ENCODE results near the gene AQP11.
"Not testable (repeated sequence)": the region's sequence is repeated elsewhere in the genome, so short reads cannot be mapped to it uniquely, and the experiment has no call there.

Gene AQP11

DNA sequence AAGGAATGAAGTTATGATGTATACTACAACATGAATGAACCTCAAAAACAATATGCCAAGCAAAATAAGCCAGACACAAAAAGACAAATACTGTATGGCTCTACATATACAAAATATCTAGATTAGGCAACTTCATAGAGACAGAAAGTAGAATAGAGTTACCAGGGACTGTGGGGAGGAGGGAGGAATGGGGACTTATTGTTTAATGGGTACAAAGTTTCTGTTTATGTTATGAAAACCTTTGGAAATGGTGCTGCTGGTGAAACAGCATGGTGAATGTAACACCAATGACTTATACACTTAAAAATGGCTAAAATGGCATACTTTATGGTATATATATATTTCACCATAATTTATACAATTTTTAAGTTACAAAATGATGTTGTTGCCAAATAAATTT lies 4.1 kb downstream of the AQP11 start:
- no peak for DNase-seq

DNA sequence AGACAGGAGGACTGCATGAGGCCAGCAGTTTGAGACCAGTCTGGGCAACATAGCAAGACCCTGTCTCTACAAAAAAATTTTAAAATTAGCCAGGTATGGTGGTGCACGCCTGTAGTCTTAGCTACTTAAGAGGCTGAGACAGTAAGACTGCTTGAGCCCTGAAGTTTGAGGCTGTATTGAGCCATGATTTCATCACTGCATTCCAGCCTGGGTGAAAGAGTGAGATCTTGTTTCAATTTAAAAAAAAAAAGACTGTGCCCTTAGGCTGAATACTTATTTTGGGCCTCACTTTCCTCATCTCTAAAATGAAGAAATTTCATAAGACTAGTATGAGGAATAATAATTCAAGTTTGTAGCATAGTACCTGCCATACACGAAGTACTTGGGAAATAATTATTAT lies 6.9 kb downstream of the AQP11 start:
- no peak for DNase-seq

DNA sequence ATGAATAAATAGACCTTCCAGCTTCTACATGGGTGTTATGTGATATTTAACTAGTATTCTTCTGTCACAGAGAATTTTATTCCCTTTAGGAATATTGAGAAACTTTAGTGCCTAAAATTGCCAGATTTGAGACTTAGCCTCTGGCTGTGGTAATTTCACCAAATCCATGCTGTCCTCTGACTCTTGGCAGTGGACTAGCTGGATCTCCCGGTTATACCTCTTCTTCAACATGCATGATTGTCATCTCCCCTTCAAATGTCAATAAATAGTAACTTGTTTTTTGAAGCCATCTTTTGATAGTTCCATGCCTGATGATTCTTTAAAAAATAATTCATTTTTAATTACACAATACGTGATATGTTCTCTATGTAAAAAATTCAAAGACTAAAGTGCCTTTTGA lies 8.4 kb downstream of the AQP11 start:
- DNase-seq = no peak

DNA sequence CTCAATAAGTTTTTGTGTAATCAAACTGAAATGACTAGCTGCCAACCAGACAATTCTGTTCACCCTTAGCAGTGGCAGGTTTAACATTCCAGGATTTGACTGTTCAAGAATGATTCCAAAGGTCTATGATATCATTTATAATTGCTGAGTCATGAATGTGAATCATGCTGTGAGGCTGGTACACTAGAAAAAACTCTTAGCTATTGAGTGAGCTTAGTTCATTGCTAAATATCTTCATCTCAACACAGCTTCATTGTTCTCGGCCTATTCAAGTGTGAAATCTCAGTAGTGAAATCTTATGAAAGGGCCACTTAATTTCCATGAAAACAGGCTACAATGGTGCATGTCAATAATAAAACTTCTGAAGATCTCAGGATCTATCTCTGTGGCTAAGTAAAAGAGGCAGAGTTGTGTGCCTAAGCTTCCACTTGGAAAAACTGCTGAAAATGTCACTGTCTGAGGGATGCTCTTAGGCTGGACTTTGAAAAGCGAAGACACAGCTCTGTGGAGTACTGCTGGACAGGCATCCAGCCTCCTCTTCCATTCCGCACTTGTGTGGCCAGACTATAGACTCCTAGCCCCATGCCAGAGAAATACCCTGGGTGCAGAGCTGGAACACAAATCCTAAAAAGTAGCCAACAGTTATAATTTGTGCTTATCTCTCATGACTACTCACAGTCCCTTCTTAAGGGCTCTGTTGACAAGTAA lies 12.8 kb downstream of the AQP11 start:
- no peak for DNase-seq

DNA sequence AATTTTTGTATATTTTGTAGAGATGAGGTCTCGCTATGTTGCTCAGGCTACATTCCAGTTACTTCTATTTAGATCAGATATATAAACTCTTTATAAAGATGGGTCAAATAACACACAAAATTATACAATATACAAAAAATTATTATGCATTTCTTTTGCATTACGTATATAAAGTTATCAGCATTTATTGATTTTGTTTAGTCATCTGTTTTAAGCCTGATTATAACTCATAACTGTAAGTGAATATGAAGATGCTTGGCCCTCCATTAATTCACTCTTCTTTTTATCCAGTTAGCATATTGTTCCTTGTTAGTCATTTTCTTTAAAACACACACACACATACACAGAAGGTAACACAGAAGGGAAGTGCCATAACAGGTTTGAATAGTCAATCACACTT lies 14.5 kb downstream of the AQP11 start:
- DNase-seq = no peak

DNA sequence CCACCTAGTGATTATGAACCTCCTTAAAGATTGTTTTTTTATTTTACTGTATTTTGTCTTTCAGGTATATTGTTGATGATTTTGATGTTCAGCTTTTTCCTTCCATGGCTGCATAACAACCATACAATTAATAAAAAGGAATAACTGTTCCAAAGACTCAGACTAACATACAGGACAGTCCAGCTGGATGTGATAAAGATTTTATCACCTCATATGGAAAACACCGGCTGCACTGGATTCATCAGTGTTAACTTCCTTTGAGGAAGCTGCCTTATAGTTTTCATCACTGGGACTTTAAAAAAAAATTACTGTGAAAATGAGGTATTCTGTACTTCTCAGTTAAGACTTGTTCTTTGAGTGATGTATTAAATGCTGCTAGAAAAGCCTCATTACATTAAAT lies 19.5 kb downstream of the AQP11 start:
- no peak for DNase-seq

DNA sequence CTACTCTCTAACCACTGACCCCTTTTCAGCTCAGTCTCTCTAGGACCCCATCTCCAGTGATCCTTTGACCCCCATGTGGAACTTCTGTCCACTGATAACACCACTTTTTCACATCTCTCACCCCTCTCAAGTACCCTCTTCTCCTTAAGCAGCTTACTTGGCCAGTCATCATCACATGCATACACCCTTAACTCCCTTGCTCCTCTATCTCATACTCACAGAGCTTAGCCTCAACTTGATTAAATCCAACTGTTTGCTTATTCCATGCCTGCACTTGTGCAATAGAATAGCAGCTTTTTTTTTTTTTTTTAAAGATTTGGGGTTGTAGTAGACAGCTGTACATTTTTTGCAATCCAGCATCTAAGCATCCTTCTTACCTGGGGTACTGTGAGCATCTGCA lies 22.2 kb downstream of the AQP11 start:
- no peak for DNase-seq

DNA sequence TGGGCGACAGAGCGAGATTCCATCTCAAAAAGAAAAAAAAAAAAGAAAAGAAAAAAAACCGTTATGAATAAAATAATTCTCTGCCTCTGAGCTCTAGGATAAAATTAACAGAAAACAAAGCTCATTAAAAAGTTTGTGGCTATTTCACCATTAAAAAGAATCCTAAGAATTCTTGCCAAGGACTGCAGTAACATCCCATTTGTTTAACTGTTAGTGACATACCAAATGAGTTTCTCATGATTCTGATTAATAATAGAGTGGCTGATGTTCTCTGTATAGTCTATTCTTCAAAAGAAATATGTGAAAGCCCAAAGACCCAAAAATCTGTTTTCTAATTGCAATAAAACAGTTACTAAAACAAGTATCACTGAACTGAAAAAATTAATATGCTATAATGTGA lies 28.1 kb downstream of the AQP11 start:
- no peak for DNase-seq

DNA sequence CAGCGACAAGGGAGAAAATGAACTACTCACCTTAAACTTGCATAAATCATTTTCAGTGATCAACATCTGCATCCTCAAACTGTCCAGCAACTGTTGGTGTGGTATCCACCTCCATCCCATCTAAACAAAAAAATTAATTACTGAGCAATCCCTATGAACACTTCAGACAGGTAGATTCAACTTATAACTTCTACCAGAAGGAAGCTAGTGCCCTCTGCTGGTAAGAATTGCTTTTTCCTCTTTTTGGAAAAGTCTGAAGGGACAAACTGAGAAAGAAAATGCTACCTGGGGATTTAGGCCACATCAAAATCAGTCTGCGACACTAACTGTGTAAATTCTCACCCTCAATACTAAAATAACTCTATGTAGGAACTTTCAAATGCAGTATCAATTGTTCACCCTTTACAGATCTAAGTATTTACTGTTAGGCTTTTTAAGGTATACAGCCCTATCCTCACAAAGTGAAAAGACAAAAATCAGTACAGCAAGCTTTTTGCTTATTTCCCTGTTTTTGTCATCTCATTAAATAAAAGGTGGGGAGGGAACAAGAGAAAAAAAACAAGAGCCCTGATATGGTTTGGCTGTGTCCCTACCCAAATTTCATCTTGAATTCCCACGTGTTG lies 29.9 kb downstream of the AQP11 start:
- DNase-seq = peak; percentile 53

DNA sequence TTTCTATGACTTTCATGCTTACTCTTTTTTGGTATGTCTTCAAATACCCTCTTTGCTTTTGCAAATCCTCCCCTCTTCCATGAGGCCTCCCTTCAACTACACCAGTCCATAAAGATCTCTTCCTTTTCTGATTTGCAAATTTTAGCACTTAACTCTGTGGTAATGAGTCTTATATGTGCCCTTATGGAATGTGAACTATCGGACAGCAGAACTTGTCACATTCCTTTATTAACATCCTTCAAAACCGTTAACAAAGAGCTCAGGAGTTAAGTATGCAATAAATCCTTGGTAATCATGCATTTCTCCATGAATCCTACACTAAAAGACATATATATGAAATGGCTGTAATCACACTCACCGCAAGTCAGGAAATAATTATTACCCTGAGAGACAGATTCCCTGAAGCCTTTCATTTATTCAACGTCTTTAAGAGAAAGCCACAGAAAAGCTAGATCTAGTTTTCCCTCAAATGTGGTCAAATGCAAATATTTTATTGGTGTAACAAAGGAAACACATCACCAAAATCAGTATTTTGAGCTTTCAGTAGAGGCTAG lies 40.5 kb downstream of the AQP11 start:
- DNase-seq = no peak

DNA sequence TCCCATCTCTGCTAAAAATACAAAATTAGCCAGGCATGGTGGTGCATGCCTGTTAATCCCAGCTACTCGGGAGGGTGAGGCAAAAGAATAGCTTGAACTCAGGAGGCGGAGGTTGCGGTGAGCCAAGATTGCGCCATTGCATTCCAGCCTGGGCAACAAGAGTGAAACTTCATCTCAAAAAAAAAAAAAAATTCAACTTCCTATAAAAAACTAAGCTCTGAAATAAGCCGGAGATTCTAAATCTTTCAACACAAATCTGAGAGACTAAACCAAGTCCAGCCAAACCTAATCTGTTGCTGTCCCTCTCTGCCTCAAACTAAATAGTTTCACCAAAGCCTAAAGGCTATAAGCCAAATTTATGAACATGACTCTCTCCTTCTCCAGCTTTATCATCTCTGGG lies 44.2 kb downstream of the AQP11 start:
- DNase-seq = not testable (repeated sequence)

DNA sequence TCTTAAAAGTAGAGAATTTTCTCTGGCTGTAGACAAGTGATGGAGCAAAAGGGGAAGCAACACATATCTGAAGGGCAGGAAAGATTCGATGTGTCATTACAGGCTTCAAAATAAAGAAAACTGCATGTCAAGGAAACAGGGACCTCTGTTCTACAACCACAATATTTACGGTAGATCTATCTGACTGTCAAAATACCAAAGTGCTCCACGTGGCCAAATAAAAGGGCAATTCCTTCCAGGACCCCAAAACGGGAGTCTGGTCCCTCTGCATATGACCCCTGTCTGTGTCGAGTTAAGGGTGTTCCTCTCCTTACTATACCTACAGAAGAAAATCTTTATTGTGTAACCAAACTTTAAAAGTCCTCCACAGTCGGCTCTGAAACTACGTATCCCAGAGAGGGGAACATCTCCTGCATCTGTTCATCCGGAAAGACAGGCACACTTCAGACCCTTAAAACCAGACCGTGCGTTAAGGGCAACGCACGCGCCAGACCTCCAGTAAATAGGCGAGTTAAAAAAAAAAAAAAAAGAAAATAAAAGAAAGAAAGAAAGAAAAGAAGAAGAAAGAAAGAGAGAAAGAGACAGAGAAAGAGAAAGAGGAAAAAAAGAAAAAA lies 47.1 kb downstream of the AQP11 start:
- no peak for DNase-seq

DNA sequence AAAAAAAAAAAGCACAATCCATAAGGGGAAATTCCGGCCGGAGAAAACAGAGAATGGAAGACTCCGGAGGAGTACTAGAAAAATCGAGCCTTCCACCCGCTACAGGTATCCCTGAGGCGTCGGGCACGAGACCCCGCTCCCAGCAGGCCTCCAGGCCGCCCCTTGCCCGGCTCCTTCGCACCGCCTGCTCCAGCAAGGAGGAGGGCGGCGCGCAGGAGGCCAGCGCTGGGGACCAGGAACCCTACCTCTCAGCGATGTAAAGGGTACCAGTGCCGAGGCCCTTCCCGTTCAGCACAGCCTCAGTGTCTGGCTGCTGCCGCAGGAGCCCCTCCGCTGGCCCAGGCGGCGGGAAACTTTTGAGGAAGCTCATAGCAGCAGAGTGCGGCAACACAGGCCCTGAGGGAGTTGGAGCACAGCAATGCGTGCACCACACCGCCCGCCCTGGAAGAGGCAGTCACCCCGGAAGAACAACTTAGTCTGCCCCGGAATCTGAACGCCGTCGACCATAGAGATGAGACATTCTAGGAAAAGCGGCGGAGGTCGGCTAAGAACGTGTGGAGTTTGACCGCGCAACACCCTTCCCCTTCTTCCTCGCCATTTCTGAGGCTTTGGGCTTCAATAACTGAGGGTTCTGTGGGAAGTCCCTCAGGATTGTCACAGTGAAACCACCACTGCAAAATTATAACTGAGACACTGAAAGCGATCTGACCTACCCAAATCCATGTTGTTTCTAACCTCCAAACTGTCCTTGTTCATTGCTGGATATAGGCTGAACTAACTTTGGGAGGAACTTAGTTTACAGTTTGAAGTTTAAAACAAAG lies 47.8 kb downstream of the AQP11 start, which contains the start of gene CLNS1A:
Gene CLNS1A, minus strand, starts transcription at position 450 of the 821 bp plus-strand sequence. Its CDS starts 80 bp downstream, at position 370.
- DNase-seq = peak; percentile 83

DNA sequence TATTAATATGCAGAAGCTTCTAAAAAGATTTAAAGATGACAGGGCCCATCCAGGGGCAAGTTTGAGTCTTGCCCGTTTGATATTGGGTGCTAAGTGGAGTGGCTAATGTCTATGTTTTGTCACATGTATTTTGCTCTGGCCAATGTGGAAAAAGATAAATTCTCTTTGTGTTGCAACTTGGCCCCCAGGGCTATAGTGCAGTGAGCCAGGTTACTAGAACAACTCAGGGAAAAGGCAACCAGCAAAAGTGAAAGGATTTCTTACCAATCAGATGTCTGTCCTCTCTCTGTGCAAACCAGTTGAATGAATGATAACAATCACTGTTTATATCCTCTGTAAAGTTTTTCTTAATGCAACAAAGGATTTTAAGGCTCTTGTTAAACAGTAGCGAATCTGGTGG lies 52.5 kb downstream of the AQP11 start:
- no peak for DNase-seq

DNA sequence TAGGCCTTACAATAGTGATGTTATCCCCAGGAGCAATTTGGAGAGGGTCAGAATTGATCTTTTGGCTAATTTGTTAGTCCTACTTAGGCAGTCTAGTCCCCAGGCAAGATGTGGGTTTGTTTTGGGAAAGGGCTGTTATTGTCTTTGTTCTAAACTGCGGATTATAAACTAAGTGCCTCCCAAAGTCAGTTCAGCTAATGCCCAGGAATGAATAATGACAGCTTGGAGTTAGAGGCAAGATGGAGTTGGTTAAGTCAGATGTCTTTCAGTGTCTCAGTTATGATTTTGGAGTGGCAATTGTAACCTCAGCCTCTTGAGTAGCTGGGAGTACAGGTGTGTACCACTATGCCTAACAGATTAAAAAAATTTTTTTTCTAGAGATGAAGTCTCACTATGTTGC lies 55.1 kb downstream of the AQP11 start:
- no peak for DNase-seq

DNA sequence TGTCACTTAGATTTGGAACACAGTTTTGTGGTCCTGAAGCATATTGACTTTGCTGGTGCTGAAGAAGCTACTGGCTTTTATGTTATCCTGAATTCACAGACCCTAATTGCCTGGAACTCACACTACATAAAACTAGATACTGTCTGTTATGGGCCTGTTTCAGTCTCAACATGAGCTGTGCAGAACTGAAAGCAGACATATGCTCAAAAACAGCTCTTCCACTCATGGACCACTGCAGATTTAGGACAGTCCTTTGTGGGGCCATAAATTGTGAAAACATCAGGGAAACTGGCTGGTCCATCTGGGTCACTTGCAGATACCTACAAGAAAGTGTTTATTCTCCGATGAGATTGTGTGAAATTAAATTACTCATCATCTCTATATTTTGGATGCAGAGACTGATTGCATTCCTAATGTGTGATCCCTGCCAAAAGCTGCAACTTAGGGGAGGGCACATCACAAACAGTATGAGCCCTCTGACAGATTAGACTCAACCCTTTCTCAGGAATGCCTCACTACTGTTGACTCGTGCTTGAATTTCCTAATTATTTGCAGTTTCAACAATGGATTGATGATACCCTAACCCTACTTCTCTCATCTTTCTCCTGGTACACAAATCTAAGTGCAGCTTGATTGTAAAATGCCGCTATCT lies 58.0 kb downstream of the AQP11 start:
- DNase-seq = no peak

DNA sequence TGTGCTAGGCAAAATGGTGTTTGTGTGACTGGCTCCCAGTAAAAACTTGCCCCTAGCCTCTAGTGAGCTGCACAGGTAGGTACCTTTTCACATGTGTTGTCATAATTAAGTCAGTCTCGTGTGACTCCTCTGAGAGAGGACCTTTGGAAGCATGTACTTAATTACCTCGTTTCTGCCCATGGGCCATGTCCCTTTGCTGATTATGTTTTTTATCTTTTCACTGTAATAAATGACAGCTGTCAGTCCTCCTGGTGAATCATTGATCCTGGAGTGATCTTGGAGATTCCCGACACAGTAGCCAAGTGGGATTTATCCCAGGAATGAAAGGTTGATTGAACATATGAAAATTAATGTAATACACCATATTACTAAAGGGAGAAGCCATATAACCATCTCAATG lies 60.4 kb downstream of the AQP11 start:
- no peak for DNase-seq

DNA sequence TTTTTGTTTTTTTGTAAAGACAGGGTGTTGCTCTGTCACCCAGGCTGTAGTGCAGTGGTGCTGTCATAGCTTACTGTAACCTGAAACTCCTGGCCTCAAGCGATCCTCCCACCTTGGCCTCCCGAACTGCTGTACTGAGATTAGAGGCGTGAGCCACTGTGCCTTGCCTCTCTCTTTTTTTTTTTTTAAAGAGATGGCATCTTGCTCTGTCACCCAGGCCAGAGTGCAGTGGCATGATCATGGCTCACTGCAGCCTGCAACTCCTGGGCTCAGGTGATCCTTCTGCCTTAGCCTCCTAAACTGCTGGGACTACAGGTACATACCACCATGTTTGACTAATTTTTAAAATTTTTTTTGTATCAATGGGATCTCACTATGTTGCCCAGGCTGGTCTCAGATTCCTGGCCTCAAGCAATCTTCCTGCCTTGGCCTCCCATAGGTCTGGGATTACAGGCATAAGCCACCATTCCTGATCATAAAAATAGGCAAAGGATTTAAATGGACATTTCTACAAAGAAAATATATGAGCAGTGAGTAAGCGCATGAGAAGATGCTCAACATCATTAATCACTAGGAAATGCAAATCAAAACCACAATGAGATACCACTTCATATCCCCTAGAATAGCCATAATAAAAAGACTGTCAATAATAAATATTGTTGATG lies 65.1 kb downstream of the AQP11 start:
- no peak for DNase-seq

DNA sequence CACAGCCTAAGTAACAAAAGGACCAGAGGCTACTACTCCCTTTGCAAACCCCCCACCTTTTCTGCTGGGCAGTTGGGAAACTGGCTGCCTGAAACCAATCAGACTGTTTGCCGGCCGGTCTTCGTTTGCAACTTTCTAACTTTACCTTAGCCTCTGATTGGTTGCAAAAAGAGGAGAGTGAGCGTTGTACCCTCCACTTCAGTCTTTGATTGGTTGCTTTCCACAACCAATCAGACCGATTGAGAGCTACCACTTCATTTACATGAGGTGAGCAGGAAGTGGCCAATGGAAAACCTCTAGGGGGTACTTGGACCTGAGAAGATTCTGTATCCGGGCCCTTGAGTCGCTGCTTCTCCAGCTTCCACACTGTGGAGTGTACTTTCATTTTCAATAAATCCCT lies 66.6 kb downstream of the AQP11 start:
- no peak for DNase-seq

DNA sequence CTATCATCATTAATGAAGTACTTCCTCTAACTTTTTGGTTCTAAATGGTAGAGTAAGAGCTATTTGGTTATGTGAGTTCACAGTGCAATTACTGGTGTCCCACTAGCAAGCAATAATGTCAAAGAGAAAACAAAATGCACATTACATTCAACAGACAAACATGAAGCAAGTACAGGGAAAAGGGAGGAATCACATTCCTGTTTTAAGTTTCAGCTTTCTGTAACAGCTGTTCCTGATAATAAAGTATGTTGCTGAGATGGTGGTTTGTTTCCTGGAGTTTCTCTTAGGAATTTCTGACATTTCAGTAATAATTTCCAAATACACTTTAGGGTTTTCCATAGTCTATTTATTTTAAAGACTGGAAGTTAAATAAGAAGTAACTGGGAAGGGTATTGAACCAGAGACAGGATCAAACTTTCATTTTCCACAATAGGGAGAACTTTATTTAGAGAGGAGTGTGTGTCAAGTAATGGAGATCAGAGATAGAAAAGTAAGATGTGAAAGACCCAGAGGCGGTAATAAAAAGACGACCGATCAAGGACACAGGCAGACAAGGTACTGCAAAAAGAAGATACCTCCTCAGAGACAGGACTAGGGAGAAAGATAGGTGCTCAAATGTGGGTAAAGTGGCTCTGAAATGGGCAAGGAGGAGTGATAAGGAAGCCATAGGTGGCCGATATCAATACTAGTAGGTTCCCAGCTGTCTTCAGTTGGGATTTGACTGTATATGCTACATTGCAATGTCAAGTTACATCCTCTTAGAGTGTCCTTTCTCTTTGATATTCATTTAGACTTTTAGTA lies 68.7 kb downstream of the AQP11 start:
- DNase-seq = no peak
